GM12878 (cell line): ENCODE data around the gene SAP25. TPM values are rescaled to one million over a fixed set of nuclear protein-coding genes. Genes with fewer than 3 reads are reported as not detected.

Source experiments
- ATAC-seq: fragments of 200-7000 bp; cut with Tn5 transposase; 3 replicates; pipeline ENCODE4 v1.9.1; 2020; ENCODE audit warnings: mild to moderate bottlenecking, moderate library complexity
- BruUV-seq: library from RNA; stranded (reverse); fragments of 400-500 nt; replicated peaks from 2 replicates; lab custom pipeline; 2021; lab: Mats Ljungman, UMichigan
- CTCF ChIA-PET: fragments of 300-600 bp; sonication (Branson Sonifier 250); formaldehyde crosslinking; extraction: SDS; loops from one replicate; lab custom pipeline; 2021; ENCODE audit warnings: inconsistent platforms; lab: Yijun Ruan, JAX
- POLR2A ChIA-PET: fragments of 350-600 bp; formaldehyde crosslinking; extraction: SDS; loops from one replicate; lab custom pipeline; 2021; ENCODE audit warnings: inconsistent platforms; lab: Charles Lee
- RAD21 ChIA-PET: fragments of 300-600 bp; sonication (Branson Sonifier 250); formaldehyde crosslinking; loops from one replicate; lab custom pipeline; 2023; ENCODE audit warnings: antibody characterized with exemption; ENCODE audit not compliant: unreplicated experiment; lab: Charles Lee
- SMC1A ChIA-PET: fragments of 300-600 bp; sonication (Branson Sonifier 250); formaldehyde crosslinking; loops from one replicate; lab custom pipeline; 2023; ENCODE audit not compliant: unreplicated experiment, uncharacterized antibody; lab: Charles Lee
- DNase-seq: peaks from one replicate; pipeline ENCODE4 v3.0.0-alpha.2; 2011; ENCODE audit warnings: low read depth, low spot score
- FAIRE-seq: peaks from 3 replicates; lab custom pipeline; 2011; peaks lifted over from hg19 to GRCh38; lab: Jason Lieb, UNC
- H2AFZ ChIP-seq: 2 replicates; pipeline ENCODE4 v1.6.0; 2011; ENCODE audit warnings: low read depth, low read length, control low read depth; ENCODE audit not compliant: control insufficient read depth
- H3K27ac ChIP-seq: 2 replicates; pipeline ENCODE4 v1.5.1; 2011; ENCODE audit warnings: control low read depth; ENCODE audit not compliant: control insufficient read depth, insufficient read depth
- H3K27me3 ChIP-seq, 2 experiments: replicated peaks in 1 of 2; 2 replicates each; pipeline versions ENCODE4 v1.6.0 to v1.6.1; 2011; ENCODE audit warnings: low read length in 1 of 2; ENCODE audit not compliant: control insufficient read depth in 2 of 2, insufficient read depth in 2 of 2
- H3K36me3 ChIP-seq, 2 experiments: 2 replicates each; pipeline ENCODE4 v1.5.1; 2011; ENCODE audit warnings: low read length in 1 of 2; ENCODE audit not compliant: control insufficient read depth in 2 of 2, insufficient read depth in 2 of 2
- H3K4me1 ChIP-seq: 2 replicates; pipeline ENCODE4 v1.6.1; 2011; ENCODE audit warnings: mild to moderate bottlenecking, low read length, moderate library complexity, mixed read lengths; ENCODE audit not compliant: control insufficient read depth, insufficient read depth
- H3K4me2 ChIP-seq: 2 replicates; pipeline ENCODE4 v1.6.0; 2011; ENCODE audit warnings: control low read depth; ENCODE audit not compliant: control insufficient read depth, insufficient read depth
- H3K4me3 ChIP-seq: fragments of 200-600 bp; sonication (generic); 2 replicates; pipeline ENCODE4 v1.5.1; 2016
- H3K79me2 ChIP-seq: 2 replicates; pipeline ENCODE4 v1.6.0; 2011; ENCODE audit warnings: low read length; ENCODE audit not compliant: control insufficient read depth, insufficient read depth
- H3K9ac ChIP-seq: 2 replicates; pipeline ENCODE4 v1.8.0; 2011; ENCODE audit warnings: low read length, control low read depth, mixed read lengths; ENCODE audit not compliant: control insufficient read depth, insufficient read depth
- H3K9me3 ChIP-seq: replicated peaks from 3 replicates; pipeline ENCODE4 v1.5.1; 2011; ENCODE audit warnings: mild to moderate bottlenecking, low read length; ENCODE audit not compliant: control insufficient read depth, insufficient read depth
- H4K20me1 ChIP-seq: 2 replicates; pipeline ENCODE4 v1.6.0; 2011; ENCODE audit not compliant: control insufficient read depth, insufficient read depth
- ATF2 ChIP-seq: IDR thresholded peaks from 2 replicates; pipeline ENCODE4 v1.6.1; 2012; ENCODE audit warnings: low read length, inconsistent platforms
- ATF3 ChIP-seq: IDR thresholded peaks from 2 replicates; pipeline ENCODE4 v1.6.1; 2011; ENCODE audit warnings: low read depth, mild to moderate bottlenecking, low read length, moderate library complexity, borderline replicate concordance; ENCODE audit errors: extremely low read depth
- BACH1 ChIP-seq: fragments of 450-650 bp; IDR thresholded peaks from 2 replicates; pipeline ENCODE4 v1.6.1; 2017; ENCODE audit warnings: mild to moderate bottlenecking, borderline replicate concordance
- BCL11A ChIP-seq: IDR thresholded peaks from 2 replicates; pipeline ENCODE4 v1.6.1; 2011; ENCODE audit warnings: low read depth, low read length
- CBX3 ChIP-seq: fragments of 200-600 bp; sonication (generic); IDR thresholded peaks from 2 replicates; pipeline ENCODE4 v1.6.1; 2016; ENCODE audit warnings: low read depth, borderline replicate concordance
- DPF2 ChIP-seq: fragments of 450-650 bp; IDR thresholded peaks from 2 replicates; pipeline ENCODE4 v1.6.1; 2017; ENCODE audit warnings: mild to moderate bottlenecking
- FOXM1 ChIP-seq: IDR thresholded peaks from 2 replicates; pipeline ENCODE4 v1.6.1; 2012; ENCODE audit warnings: low read depth, mild to moderate bottlenecking, inconsistent platforms, low read length, moderate library complexity
- IRF3 ChIP-seq: fragments of 450-650 bp; IDR thresholded peaks from 2 replicates; pipeline ENCODE4 v1.6.1; 2014; ENCODE audit warnings: mild to moderate bottlenecking
- KAT2A ChIP-seq: conservative IDR thresholded peaks from 2 replicates; pipeline ENCODE4 v1.6.1; 2011; ENCODE audit warnings: low read depth, low read length; ENCODE audit not compliant: control insufficient read depth
- POLR2AphosphoS5 ChIP-seq: IDR thresholded peaks from 2 replicates; pipeline ENCODE4 v1.6.1; 2011; ENCODE audit warnings: mild to moderate bottlenecking, low read length, inconsistent platforms
- WRNIP1 ChIP-seq: IDR thresholded peaks from 2 replicates; pipeline ENCODE4 v1.6.1; 2011; ENCODE audit warnings: low read depth, low read length, improper control_type of control experiment, borderline replicate concordance
- YY1 ChIP-seq: IDR thresholded peaks from 2 replicates; pipeline ENCODE4 v1.6.1; 2011; ENCODE audit warnings: low read depth, mild to moderate bottlenecking, low read length
- ZBTB40 ChIP-seq: fragments of 450-650 bp; IDR thresholded peaks from 2 replicates; pipeline ENCODE4 v1.6.1; 2016; ENCODE audit warnings: mild to moderate bottlenecking, moderate library complexity, borderline replicate concordance
- WGBS: methylation state at CpG from one replicate; pipeline ENCODE4 v1.1.6; 2016; ENCODE audit warnings: low lambda C conversion rate; ENCODE audit not compliant: insufficient replicate concordance, insufficient coverage; ENCODE audit errors: missing lambda C conversion rate; 5-methylcytosine and 5-hydroxymethylcytosine counted together
- in situ Hi-C: fragments of 300-500 bp; cut with MboI; formaldehyde crosslinking; loops from 9 replicates; pipeline ENCODE4 v1.14.3; 2018; ENCODE audit warnings: mixed read lengths
- intact Hi-C: fragments of 100-400 bp; cut with micrococcal nuclease; formaldehyde crosslinking; loops from one replicate; pipeline ENCODE4 v1.14.2; 2022; ENCODE audit not compliant: unreplicated experiment
- polyA plus RNA-seq, 11 experiments: library from polyadenylated mRNA; depleted of rRNA in 4 of 11; unstranded in 6 of 11; stranded (reverse) in 5 of 11; fragments of >200 nt; fragmentation: Nextera tagmentation in 4 of 11; fragmentation: Illumina TruSeq in 1 of 11; extraction: Ambion mirVana in 4 of 11; extraction: Trizol in 1 of 11; gene quantifications; 1 replicate in 1 of 11; 2 replicates in 10 of 11; pipeline versions ENCODE4 v1.2.1 to v1.2.3, GENCODE V29; 2011 to 2016; ENCODE audit warnings: inconsistent platforms in 2 of 11, missing spikeins in 2 of 11, low read depth in 1 of 11
- total RNA-seq, 4 experiments: library from RNA; depleted of rRNA in 3 of 4; stranded (reverse); fragments of >200 nt in 3 of 4; fragmentation: Illumina TruSeq in 1 of 4; extraction: Trizol in 1 of 4; gene quantifications; 2 replicates each; pipeline versions ENCODE4 v1.2.1 to v1.2.3, GENCODE V29; 2013 to 2021

Gene SAP25
- total and polyA plus RNA-seq, 10 of the 15 experiments (the other 5 are each of a cell fraction or from before 2014, with no cell fraction given), result 0.14 to 8.6 (median 1.1) TPM

GRCh38 chr7:100602889-100603725, 29.4 kb upstream of the SAP25 start (continued):
- TF ChIP-seq FOXM1 (no peak), BCL11A (no peak), KAT2A (no peak), ATF3 (no peak), BACH1 (no peak)

GRCh38 chr7:100600730-100601038, 27.0 kb upstream of the SAP25 start:
- POLR2A ChIA-PET, result no interaction called here
- in situ Hi-C loops (no loop called here), intact Hi-C loops (no loop called here)
- TF ChIP-seq POLR2AphosphoS5, result no peak
- no peak for TF ChIP-seq WRNIP1
- TF ChIP-seq ATF2, result no peak
- TF ChIP-seq BCL11A, result no peak
- TF ChIP-seq DPF2, result no peak
- no peak for TF ChIP-seq IRF3
- TF ChIP-seq CBX3, result no peak
- no peak for TF ChIP-seq ATF3
- TF ChIP-seq YY1, result no peak
- TF ChIP-seq ZBTB40, result no peak

More at GRCh38 chr7:100600730-100601038, 27.0 kb upstream of the SAP25 start:
- Histone ChIP-seq H3K9me3 (no peaks in the 10 kb centered on the region), H3K4me2 (no peak overlapping the region), H3K4me3 (no peak overlapping the region), H3K9ac (no peak overlapping the region), H3K79me2 (no peaks in the 10 kb centered on the region), H3K27me3 (peaks cover 0 to 2% of the 10 kb centered on the region in 2 experiments; a peak in 2 of 4 replicates), H3K27ac (no peak overlapping the region), H4K20me1 (no peaks in the 10 kb centered on the region), H2AFZ (no peak overlapping the region), H3K36me3 (no peaks in the 10 kb centered on the region), H3K4me1 (peaks cover 10% of the 10 kb centered on the region)
- no TSS peak for BruUV-seq
- RAD21 ChIA-PET, result no interaction called here
- no peak for DNase-seq
- FAIRE-seq, result no peak
- WGBS, result 65% methylated on average over 9 of the region's 9 CpGs
- CTCF ChIA-PET, result no interaction called here
- SMC1A ChIA-PET, result no interaction called here
- ATAC-seq, result no peak
